Neural progenitor cell (in vitro differentiated cells): ENCODE results near the gene IQCH. TPM values are rescaled to one million over a fixed set of nuclear protein-coding genes. Genes with fewer than 3 reads are reported as not detected.
A peak's percentile ranks its signal among the peaks of the same experiment; 100 is the strongest.

Source experiments
- DNase-seq: peaks from one replicate; pipeline ENCODE4 v3.0.0-alpha.2; 2016; ENCODE audit warnings: low spot score
- H2AFZ ChIP-seq: fragments of 200-600 bp; sonication (generic); replicated peaks from 2 replicates; pipeline ENCODE4 v1.6.1; 2016; ENCODE audit warnings: antibody characterized with exemption
- H3F3A ChIP-seq: fragments of 200-600 bp; sonication (generic); 2 replicates; pipeline ENCODE4 v1.6.1; 2016; ENCODE audit warnings: antibody characterized with exemption, low read depth
- H3K27ac ChIP-seq: fragments of 200-600 bp; sonication (generic); 2 replicates; pipeline ENCODE4 v1.5.1; 2016; ENCODE audit warnings: mild to moderate bottlenecking
- H3K27me3 ChIP-seq: fragments of 200-600 bp; sonication (generic); 2 replicates; pipeline ENCODE4 v1.6.1; 2016; ENCODE audit warnings: mild to moderate bottlenecking, moderate library complexity
- H3K36me3 ChIP-seq: fragments of 200-600 bp; sonication (generic); 2 replicates; pipeline ENCODE4 v1.5.1; 2016
- H3K4me1 ChIP-seq: fragments of 200-600 bp; sonication (generic); 2 replicates; pipeline ENCODE4 v1.6.1; 2016; ENCODE audit warnings: mixed run types
- H3K4me2 ChIP-seq: fragments of 200-600 bp; sonication (generic); 2 replicates; pipeline ENCODE4 v1.6.1; 2016
- H3K4me3 ChIP-seq: fragments of 200-600 bp; sonication (generic); 2 replicates; pipeline ENCODE4 v1.5.1; 2016
- H3K79me2 ChIP-seq: fragments of 200-600 bp; sonication (generic); 2 replicates; pipeline ENCODE4 v1.6.1; 2016; ENCODE audit warnings: low read depth
- H3K9ac ChIP-seq: fragments of 200-600 bp; sonication (generic); 2 replicates; pipeline ENCODE4 v1.6.1; 2016
- H3K9me3 ChIP-seq: fragments of 200-600 bp; sonication (generic); 2 replicates; pipeline ENCODE4 v1.5.1; 2016; ENCODE audit warnings: low read depth
- H4K20me1 ChIP-seq: fragments of 200-600 bp; sonication (generic); 2 replicates; pipeline ENCODE4 v1.6.1; 2016; ENCODE audit warnings: low read depth
- H3K27ac Mint-ChIP-seq: 3 replicates; pipeline ENCODE4 v1.8.0; 2021; ENCODE audit warnings: mixed read lengths
- H3K27me3 Mint-ChIP-seq: 2 replicates; pipeline ENCODE4 v1.8.0; 2022; ENCODE audit warnings: low read depth, mild to moderate bottlenecking, inconsistent platforms, moderate library complexity, mixed read lengths; ENCODE audit not compliant: insufficient read depth
- H3K36me3 Mint-ChIP-seq: 3 replicates; pipeline ENCODE4 v1.8.0; 2021; ENCODE audit warnings: mixed read lengths
- H3K4me1 Mint-ChIP-seq: 3 replicates; pipeline ENCODE4 v1.8.0; 2021; ENCODE audit warnings: mixed read lengths
- H3K4me3 Mint-ChIP-seq: 3 replicates; pipeline ENCODE4 v1.8.0; 2021; ENCODE audit warnings: mild to moderate bottlenecking, moderate library complexity, mixed read lengths
- H3K9me3 Mint-ChIP-seq: 3 replicates; pipeline ENCODE4 v1.8.0; 2020; ENCODE audit warnings: mixed read lengths
- CTCF ChIP-seq: fragments of 200-600 bp; sonication (generic); IDR thresholded peaks from 2 replicates; pipeline ENCODE4 v1.5.1; 2017; ENCODE audit warnings: antibody characterized with exemption, mild to moderate bottlenecking
- EZH2 ChIP-seq: fragments of 200-600 bp; sonication (generic); IDR thresholded peaks from 2 replicates; pipeline ENCODE4 v1.6.1; 2017; ENCODE audit warnings: antibody characterized with exemption, mild to moderate bottlenecking, moderate library complexity
- EZH2phosphoT487 ChIP-seq: fragments of 200-600 bp; sonication (generic); IDR thresholded peaks from 2 replicates; pipeline ENCODE4 v1.6.1; 2017; ENCODE audit warnings: antibody characterized with exemption
- total RNA-seq: library from RNA; depleted of rRNA; stranded (reverse); fragments of >200 nt; gene quantifications from 2 replicates; pipeline ENCODE4 v1.2.3, GENCODE V29; 2015; ENCODE audit warnings: low replicate concordance

Gene IQCH
- total RNA-seq, 1 donor from 2014 or later: 21.0 TPM

DNA sequence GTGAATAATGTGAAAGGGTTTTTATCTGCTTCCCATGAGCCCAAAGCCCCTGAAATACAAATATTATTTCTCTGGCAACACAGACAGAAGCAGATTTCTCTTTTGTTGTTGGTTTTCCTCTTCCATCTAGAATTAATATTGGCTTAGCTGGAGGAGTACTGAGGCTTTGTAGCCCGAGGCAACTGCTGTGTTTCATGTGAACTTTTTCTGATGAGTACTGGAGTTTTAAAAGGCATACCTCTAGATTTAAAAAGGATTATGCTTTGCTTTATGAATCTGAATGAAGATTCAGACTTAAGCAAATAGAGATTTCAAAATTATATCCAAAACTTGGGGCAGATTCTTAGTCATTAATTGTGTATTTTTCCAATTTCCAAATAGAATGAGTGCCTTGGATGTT is 50.9 kb downstream of the IQCH start:
- Mint-ChIP-seq H3K4me3 (no peak overlapping the region), H3K4me1 (peaks cover 19% of the 10 kb centered on the region), H3K27me3 (no peaks in the 10 kb centered on the region), H3K27ac (no peak overlapping the region), H3K36me3 (no peaks in the 10 kb centered on the region), H3K9me3 (no peaks in the 10 kb centered on the region)
- Histone ChIP-seq H3K27me3 (no peaks in the 10 kb centered on the region), H3K9ac (no peak overlapping the region), H3K4me1 (peaks cover 15% of the 10 kb centered on the region), H4K20me1 (no peaks in the 10 kb centered on the region), H3K27ac (no peak overlapping the region), H3F3A (peaks cover 22% of the 10 kb centered on the region), H3K79me2 (no peaks in the 10 kb centered on the region), H3K4me3 (no peak overlapping the region), H3K36me3 (no peaks in the 10 kb centered on the region), H2AFZ (no peak overlapping the region), H3K9me3 (no peaks in the 10 kb centered on the region), H3K4me2 (no peak overlapping the region)
- no peak for DNase-seq
- TF ChIP-seq EZH2phosphoT487 (no peak), CTCF (no peak)

DNA sequence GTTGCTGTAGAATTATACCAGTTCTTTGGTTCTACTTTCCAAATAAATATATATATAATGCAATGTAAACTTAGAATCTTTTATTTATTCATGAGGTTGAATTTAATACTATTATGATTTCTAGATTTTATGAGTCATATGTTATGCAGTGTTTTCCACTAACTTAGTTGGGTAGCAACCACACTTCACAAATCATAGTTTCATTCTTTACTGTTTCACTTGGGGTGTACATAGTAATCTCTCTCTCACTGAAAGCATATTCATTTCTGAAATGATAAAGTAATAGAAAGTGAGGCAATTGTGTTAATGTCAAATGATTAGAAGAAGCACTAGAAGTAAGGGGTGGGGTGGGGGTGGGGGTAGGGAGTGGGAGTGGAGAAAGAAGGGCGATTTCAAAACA is 52.6 kb downstream of the IQCH start:
- Histone ChIP-seq H3K9me3 (no peaks in the 10 kb centered on the region), H4K20me1 (no peaks in the 10 kb centered on the region), H3K27ac (no peak overlapping the region), H3K4me1 (peaks cover 24% of the 10 kb centered on the region), H3K4me3 (no peak overlapping the region), H3K79me2 (no peaks in the 10 kb centered on the region), H3K27me3 (no peaks in the 10 kb centered on the region), H2AFZ (no peak overlapping the region), H3F3A (peaks cover 25% of the 10 kb centered on the region), H3K36me3 (no peaks in the 10 kb centered on the region), H3K4me2 (no peak overlapping the region), H3K9ac (no peak overlapping the region)
- H3K36me3 Mint-ChIP-seq: no peaks in the 10 kb centered on the region
- peaks cover 24% of the 10 kb centered on the region for H3K4me1 Mint-ChIP-seq
- H3K9me3 Mint-ChIP-seq: no peaks in the 10 kb centered on the region
- no peak overlapping the region for H3K4me3 Mint-ChIP-seq
- no peak for DNase-seq
- H3K27ac Mint-ChIP-seq: no peak overlapping the region
- TF ChIP-seq EZH2 (no peak), CTCF (no peak), EZH2phosphoT487 (no peak)
- H3K27me3 Mint-ChIP-seq: no peaks in the 10 kb centered on the region

DNA sequence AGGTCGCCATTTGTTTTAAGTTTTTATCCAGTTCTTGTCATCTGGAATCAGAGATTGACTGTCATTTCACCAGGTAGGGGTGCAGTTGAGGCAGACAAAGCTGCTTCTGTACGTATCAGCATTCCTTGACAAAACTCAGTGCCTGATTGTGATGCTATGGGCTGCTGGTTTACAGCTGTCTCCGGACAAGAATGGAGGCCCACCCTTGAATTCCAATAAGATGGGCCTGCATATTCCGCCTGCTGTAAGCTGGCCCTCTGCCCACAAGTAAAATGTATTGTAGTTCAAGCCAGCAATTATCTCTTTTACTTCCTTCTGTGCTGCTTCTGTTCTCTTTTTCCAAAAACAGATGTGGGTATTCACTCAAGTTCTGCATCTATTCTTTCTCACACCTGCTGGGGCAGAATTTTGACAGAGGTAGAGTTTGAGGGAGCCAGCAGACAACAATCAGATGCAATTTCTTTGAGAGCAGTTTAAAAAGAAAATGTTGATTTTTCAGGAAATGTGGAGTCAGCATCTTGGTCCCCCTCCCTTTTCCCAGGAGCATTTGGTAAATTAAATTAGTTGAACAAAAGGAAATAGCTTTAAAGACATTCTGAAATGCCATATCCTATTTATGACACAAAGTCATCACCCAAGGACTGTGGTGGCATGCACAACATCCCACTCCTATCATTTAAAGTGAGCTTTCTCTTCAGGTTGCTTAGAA is 53.5 kb downstream of the IQCH start:
- peaks cover 25% of the 10 kb centered on the region for H3F3A ChIP-seq
- H2AFZ ChIP-seq: no peak overlapping the region
- Mint-ChIP-seq H3K36me3 (no peaks in the 10 kb centered on the region), H3K27me3 (no peaks in the 10 kb centered on the region), H3K4me3 (no peak overlapping the region), H3K4me1 (peaks cover 24% of the 10 kb centered on the region), H3K9me3 (no peaks in the 10 kb centered on the region), H3K27ac (no peak overlapping the region)
- no peaks in the 10 kb centered on the region for H3K9me3 ChIP-seq
- H3K9ac ChIP-seq: no peak overlapping the region
- no peak for TF ChIP-seq EZH2
- no peak for TF ChIP-seq CTCF
- no peak for TF ChIP-seq EZH2phosphoT487
- H3K4me2 ChIP-seq: no peak overlapping the region
- no peaks in the 10 kb centered on the region for H3K36me3 ChIP-seq
- no peaks in the 10 kb centered on the region for H3K27me3 ChIP-seq
- H3K4me3 ChIP-seq: no peak overlapping the region
- peak; percentile 23 for DNase-seq
- H3K4me1 ChIP-seq: peaks cover 29% of the 10 kb centered on the region
- H3K27ac ChIP-seq: no peak overlapping the region
- no peaks in the 10 kb centered on the region for H3K79me2 ChIP-seq
- H4K20me1 ChIP-seq: no peaks in the 10 kb centered on the region
